ENCODE data around the gene NFAM1.

Gene NFAM1

DNA sequence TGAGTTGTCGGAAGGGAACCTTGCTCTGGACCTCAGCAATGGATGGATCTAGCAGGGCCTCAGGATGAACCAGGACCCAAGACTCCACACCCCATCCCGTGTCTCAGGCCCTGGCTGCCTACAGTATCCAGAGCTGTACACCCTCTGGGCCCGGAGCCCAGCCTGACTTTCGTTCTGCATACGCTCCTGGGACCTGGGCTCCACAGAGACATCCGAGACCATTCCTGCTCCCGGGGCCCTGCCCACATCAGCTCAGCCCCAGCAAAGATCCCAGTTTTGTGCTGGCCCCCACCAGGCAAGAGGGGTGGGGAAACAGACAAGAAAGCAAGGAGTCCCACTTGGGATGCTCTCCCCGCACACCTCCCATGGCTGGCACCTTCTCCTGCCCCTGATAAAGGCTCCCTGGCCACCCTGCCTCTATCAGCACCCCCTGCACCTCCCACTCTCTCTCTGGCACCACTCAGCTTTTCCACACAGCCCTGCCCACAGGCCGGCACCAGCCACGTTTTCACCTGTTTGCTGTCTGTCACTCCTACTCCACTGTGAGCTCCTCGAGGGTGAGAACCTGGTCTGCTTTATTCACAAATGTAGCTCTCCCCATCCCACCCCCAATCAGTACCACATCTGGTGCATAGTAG, 97.2 kb downstream of the NFAM1 start:
- no peak for DNase-seq (ENCODE audit: low read depth)

DNA sequence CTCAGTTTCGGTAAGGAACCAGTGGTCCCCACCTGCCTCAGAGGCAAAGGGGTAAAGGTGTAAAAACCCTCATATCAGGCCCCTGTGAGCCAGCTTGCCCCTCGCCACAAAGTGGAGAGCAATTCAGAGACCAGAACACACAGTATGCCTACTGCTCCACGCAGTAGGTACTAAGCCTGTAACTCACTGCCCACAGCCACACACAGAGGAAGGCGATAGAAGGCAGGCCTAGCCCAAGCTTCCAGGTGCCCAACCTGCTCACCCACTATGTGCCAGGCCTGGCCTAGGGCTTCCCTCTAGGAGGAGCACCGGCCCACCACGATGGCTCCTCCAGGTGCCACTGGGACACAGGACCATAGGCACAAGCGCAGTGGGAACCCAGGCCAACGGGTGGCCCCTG, 98.7 kb downstream of the NFAM1 start:
- DNase-seq (ENCODE audit: low read depth): no peak

DNA sequence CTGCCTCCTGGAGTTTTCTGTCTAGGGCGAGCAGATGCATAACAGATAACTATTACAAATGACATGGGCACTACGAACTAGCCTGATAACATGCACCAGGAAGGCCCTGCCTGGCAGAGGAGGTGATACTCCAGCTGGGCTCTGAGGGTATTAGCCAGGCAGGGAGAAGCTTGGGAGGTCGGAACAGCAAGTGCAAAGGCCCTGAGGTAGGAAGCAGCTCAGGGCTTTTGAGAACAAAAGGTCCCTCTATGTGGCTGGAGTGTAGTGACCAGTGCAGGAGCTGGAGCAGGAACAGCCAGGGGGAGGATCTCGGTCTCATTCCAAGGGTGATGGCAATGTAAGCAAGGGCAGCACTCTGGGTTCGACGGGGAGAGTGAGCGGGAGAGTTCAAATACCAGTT, 100.1 kb downstream of the NFAM1 start:
- no peak for DNase-seq (ENCODE audit: low read depth)

GRCh38 chr22:42331014-42331413, 101.2 kb downstream of the NFAM1 start:
- DNase-seq (ENCODE audit: low read depth): no peak

Data from CMK (cell line).